Heart right ventricle (tissue), 16 donors: Measurements from ENCODE around the gene POLE. TPM values are rescaled to one million over a fixed set of nuclear protein-coding genes. Genes with fewer than 3 reads are reported as not detected.

Experiments used
- ATAC-seq, 8 donors: fragments of 200-7000 bp; cut with Tn5 transposase; one replicate each; pipeline ENCODE4 v1.9.1; 2020; ENCODE audit warnings: mild to moderate bottlenecking in 8 of 8, moderate library complexity in 8 of 8, moderate number of reproducible peaks in 1 of 8
- DNase-seq, 2 donors: peaks; one replicate each; pipeline ENCODE4 v3.0.0-alpha.2; 2020
- H3K27ac ChIP-seq, 10 donors: fragments of 200-600 bp; sonication (generic) in 2 of 10; one replicate each; pipeline versions ENCODE4 v1.5.0 to v1.8.0; 2020 to 2022; ENCODE audit warnings: mild to moderate bottlenecking in 3 of 10
- H3K27me3 ChIP-seq, 7 donors: fragments of 200-600 bp; one replicate each; pipeline ENCODE4 v1.8.0; 2021 to 2022; ENCODE audit warnings: mild to moderate bottlenecking in 2 of 7
- H3K36me3 ChIP-seq, 9 donors: fragments of 200-600 bp; sonication (generic) in 1 of 9; one replicate each; pipeline versions ENCODE4 v1.5.0 to v1.8.0; 2020 to 2022; ENCODE audit warnings: mild to moderate bottlenecking in 2 of 9
- H3K4me1 ChIP-seq, 9 donors: fragments of 200-600 bp; sonication (generic) in 1 of 9; one replicate each; pipeline versions ENCODE4 v1.5.0 to v1.8.0; 2020 to 2022; ENCODE audit warnings: mild to moderate bottlenecking in 4 of 9
- H3K4me3 ChIP-seq, 10 donors: fragments of 200-600 bp; sonication (generic) in 2 of 10; one replicate each; pipeline versions ENCODE4 v1.5.0 to v1.8.0; 2020 to 2022; ENCODE audit warnings: mild to moderate bottlenecking in 7 of 10, moderate library complexity in 2 of 10
- H3K9me3 ChIP-seq, 11 donors: fragments of 200-600 bp in 10 of 11; sonication (generic) in 2 of 11; one replicate each; pipeline versions ENCODE4 v1.5.0 to v1.8.0; 2013 to 2022; ENCODE audit warnings: mild to moderate bottlenecking in 2 of 11, control low read depth in 1 of 11, moderate library complexity in 1 of 11
- WGBS, 2 donors: extraction: QIAGEN DNeasy Blood & Tissue Kit; methylation state at CpG; one replicate each; pipeline ENCODE4 v1.1.7; 2013; ENCODE audit warnings: inconsistent platforms in 1 of 2; 5-methylcytosine and 5-hydroxymethylcytosine counted together
- intact Hi-C, 10 donors: fragments of 100-400 bp; cut with DNase I; formaldehyde crosslinking; loops; one replicate each; pipeline versions ENCODE4 v1.11.1 to v1.14.2; 2022
- polyA plus RNA-seq, 2 donors: library from polyadenylated mRNA; stranded (reverse); fragments of 200-250 nt; gene quantifications; one replicate each; pipeline ENCODE4 v1.2.3, GENCODE V29; 2013
- total RNA-seq, 10 donors: library from RNA; stranded (reverse); fragmentation: NEBNext Ultra II Directional in 3 of 10; extraction: Animal tissue kit (Norgen Biotek cat#: 25700) in 3 of 10; gene quantifications; one replicate each; pipeline versions ENCODE4 v1.2.1 to v1.2.4, GENCODE V29; 2021 to 2023
- TF ChIP-seq, protein P1 (sequence below), 9 donors: fragments of 200-600 bp; sonication (generic) in 2 of 9; IDR thresholded peaks; one replicate each; pipeline versions ENCODE4 v1.5.0 to v1.8.0; 2021 to 2022; ENCODE audit warnings: antibody characterized with exemption in 9 of 9, mild to moderate bottlenecking in 5 of 9, moderate library complexity in 1 of 9
- donor health status: Arrhythmogenic right ventricular cardiomyopathy.
- donor health status: ischemic (EF 13 %, LVEDD 7.1; RV severe dilation, severe dysfunction).
- donor health status: healthy with polysubstance abuse.
- donor health status: DM: no; HTN: yes; CAD: no.
- donor health status: DM: no; HTN: no; CAD: no.
- donor health status: ischemic (EF 25% LVEDD 6.9; RV normal size, moderate dysfunction).
- donor health status: ischemic (EF 25% LVEDD 5.7; RV mildly dilated, moderate dysfunction).
- donor health status: healthy.
- donor health status: DM: yes; HTN: yes; CAD: no.
- donor health status: Ischemic cardiomyopathy.
- donor health status: ischemic (EF 35%, LVEDD 5.7; RV mildly dilated, moderate dysfunction).
- donor health status: nonischemic (EF 11% LVEDD 7.7; RV severe dilation, severe dysfunction).
- donor health status: DM: yes; HTN: yes; CAD: no.
- donor health status: PGD.
- donor health status: ischemic (EF 29% LVEDD 5.4; RV normal size, mild dysfunction).
- donor health status: nonischemic (EF 23%, LVEDD 6.1; RV moderate dilation, normal function).

POLE gene
- total and polyA plus RNA-seq, 12 donors, result 6.8 to 25.8 (median 9.9) TPM

DNA sequence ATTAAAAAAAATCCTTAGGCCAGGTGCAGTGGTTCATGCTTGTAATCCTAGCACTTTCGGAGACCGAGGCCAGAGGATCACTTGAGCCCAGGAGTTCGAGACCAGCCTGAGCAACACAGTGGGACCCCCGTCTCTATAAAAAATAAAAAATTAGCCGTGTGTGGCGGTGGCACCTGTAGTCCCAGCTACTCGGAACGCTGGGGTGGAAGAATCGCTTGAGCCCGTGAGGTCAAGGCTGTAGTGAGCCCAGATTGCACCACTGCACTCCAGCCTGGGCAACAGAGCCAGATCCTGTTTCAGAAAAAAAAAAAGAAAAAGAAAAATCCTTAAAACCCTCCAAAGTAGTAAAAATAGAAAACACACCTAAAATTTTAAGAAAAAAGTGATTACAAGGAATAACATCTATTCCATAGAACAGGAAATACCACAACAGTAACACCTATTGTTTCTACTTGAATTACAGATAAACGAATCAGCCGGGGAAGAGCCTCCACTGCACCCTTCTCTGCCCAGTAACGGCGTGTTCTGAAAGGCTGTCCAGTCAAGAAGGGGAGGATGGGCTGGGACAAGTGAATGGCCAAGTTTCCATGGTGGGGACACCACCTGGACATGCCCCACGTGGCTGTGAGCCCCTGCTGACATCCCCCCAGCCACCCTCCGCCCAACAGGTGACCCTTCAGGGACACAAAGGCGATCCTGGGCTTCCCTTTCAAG lies 17.8 kb downstream of the POLE start:
- 89 to 92% methylated on average over 17 of the region's 17 CpGs for WGBS, 2 donors
- no peak overlapping the region for H3K27ac ChIP-seq
- intact Hi-C loops, result no loop called here
- DNase-seq (no peak), ATAC-seq (no peak)
- H3K4me1 ChIP-seq, result no peaks in the 10 kb centered on the region
- no peaks in the 10 kb centered on the region for H3K27me3 ChIP-seq
- TF ChIP-seq, protein P1, sequence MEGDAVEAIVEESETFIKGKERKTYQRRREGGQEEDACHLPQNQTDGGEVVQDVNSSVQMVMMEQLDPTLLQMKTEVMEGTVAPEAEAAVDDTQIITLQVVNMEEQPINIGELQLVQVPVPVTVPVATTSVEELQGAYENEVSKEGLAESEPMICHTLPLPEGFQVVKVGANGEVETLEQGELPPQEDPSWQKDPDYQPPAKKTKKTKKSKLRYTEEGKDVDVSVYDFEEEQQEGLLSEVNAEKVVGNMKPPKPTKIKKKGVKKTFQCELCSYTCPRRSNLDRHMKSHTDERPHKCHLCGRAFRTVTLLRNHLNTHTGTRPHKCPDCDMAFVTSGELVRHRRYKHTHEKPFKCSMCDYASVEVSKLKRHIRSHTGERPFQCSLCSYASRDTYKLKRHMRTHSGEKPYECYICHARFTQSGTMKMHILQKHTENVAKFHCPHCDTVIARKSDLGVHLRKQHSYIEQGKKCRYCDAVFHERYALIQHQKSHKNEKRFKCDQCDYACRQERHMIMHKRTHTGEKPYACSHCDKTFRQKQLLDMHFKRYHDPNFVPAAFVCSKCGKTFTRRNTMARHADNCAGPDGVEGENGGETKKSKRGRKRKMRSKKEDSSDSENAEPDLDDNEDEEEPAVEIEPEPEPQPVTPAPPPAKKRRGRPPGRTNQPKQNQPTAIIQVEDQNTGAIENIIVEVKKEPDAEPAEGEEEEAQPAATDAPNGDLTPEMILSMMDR (IDR thresholded peaks at IDR 0.05), result no peak
- no peaks in the 10 kb centered on the region for H3K9me3 ChIP-seq
- no peak overlapping the region for H3K4me3 ChIP-seq
- H3K36me3 ChIP-seq, result peaks cover 0 to 97% (median 47%) of the 10 kb centered on the region in 9 donors

DNA sequence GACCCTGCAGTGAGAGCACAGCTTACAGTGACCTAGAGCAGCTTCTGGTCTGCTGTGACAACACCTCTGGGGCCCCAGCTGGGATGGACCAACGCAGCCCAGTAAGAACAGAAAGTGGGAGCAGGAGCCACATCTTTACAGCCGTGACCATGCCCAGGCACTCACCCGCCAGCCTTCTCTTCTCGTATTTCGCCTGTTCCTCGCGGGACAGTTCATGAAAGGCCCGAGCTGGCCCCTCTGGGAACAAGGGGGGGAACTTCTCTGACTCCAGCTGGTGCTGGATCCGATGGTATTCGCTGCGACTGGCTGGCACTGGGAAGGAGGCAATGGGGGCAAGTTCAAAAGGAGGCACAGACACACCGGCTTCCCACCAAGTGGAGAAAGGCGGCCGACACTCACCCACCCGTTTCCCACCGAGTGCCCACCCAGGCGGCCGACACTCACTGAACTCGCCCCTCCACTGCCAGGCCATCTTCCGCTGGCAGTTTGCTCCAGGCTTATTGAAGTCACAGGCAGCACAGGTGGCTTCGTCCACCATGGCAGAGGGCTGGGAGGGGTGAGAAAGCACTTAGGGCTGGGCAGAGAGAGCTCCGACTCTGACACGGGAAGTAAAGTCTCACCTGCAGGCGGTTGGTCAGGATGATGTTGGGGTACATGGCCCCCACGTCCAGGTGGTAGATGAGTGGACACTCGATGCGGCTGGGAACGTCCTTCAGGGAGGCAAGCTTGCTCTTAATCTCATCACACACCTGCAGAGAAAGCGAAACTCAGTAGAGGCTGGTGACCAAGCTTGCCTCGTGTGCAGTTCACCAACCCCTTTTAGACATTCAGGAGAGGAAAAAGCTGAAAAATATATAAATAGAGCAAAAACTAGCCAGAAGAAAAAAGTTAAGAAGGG lies 18.7 kb downstream of the POLE start:
- TF ChIP-seq, protein P1 (IDR thresholded peaks at IDR 0.05), result no peak
- ATAC-seq (no peak), DNase-seq (no peak)
- intact Hi-C loops, result no loop called here
- 97% methylated on average over 30 of the region's 30 CpGs for WGBS, 2 donors
- H3K4me3 ChIP-seq, result no peak overlapping the region
- H3K9me3 ChIP-seq, result no peaks in the 10 kb centered on the region
- H3K4me1 ChIP-seq, result no peaks in the 10 kb centered on the region
- no peak overlapping the region for H3K27ac ChIP-seq
- no peaks in the 10 kb centered on the region for H3K27me3 ChIP-seq
- H3K36me3 ChIP-seq, result peaks cover 0 to 97% (median 45%) of the 10 kb centered on the region in 9 donors

DNA sequence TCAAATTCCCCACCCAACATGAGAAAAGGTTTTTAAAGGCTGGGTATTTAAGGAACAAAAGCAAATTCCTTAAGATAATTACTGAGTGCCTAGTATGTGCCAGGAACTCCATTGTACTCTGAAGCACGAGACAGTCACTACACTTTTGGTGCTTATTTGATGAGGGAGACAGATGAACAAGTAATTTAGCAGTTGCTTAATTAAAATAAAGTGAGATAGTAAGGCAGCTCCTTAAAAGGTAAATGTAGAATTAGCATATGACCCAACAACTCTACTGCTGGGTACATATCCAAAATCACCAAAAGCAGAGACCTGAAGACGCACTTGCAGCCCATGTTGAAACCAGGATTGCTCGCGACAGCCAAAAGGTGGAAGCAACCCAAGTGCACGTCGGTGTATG lies 21.3 kb downstream of the POLE start:
- TF ChIP-seq, protein P1 (IDR thresholded peaks at IDR 0.05), result no peak
- Histone ChIP-seq H3K27me3 (no peaks in the 10 kb centered on the region), H3K27ac (no peak overlapping the region), H3K4me1 (no peaks in the 10 kb centered on the region), H3K9me3 (no peaks in the 10 kb centered on the region), H3K4me3 (no peak overlapping the region), H3K36me3 (peaks cover 0 to 98% (median 28%) of the 10 kb centered on the region in 9 donors)
- WGBS, 2 donors, result 91 to 96% methylated on average over 6 of the region's 6 CpGs
- DNase-seq (no peak), ATAC-seq (no peak)
- intact Hi-C loops, result no loop called here

DNA sequence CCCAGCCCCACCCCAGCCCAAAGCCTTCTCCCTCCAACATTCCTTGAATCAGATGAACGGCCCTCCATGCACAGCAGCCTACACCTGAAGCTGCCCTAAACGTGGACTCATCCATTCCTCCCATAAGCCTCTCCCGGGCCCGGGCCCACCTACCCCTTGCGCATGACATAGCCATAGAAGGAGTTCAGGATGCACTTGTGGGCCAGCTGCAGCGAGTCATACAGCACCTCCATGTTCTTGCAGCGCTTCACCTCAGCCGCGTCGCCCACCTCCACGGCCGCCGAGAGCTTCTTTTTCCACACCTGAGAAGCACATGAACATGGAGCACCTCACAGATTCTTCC lies 22.0 kb downstream of the POLE start:
- Histone ChIP-seq H3K9me3 (no peaks in the 10 kb centered on the region), H3K27ac (no peak overlapping the region), H3K27me3 (no peaks in the 10 kb centered on the region), H3K36me3 (peaks cover 0 to 99% (median 34%) of the 10 kb centered on the region in 9 donors), H3K4me3 (no peak overlapping the region), H3K4me1 (no peaks in the 10 kb centered on the region)
- DNase-seq (no peak), ATAC-seq (no peak)
- TF ChIP-seq, protein P1 (IDR thresholded peaks at IDR 0.05), result no peak
- intact Hi-C loops, result no loop called here
- 94 to 97% methylated on average over 13 of the region's 13 CpGs for WGBS, 2 donors
